ENCODE measurements around the gene PIK3C2G. TPM values are rescaled to one million over a fixed set of nuclear protein-coding genes. Genes with fewer than 3 reads are reported as not detected.
"Not testable (repeated sequence)": the region's sequence is repeated elsewhere in the genome, so short reads cannot be mapped to it uniquely, and the experiment has no call there.

PIK3C2G gene
- polyA plus RNA-seq, 4 donors: 0.52 to 6.8 (median 2.7) TPM

DNA sequence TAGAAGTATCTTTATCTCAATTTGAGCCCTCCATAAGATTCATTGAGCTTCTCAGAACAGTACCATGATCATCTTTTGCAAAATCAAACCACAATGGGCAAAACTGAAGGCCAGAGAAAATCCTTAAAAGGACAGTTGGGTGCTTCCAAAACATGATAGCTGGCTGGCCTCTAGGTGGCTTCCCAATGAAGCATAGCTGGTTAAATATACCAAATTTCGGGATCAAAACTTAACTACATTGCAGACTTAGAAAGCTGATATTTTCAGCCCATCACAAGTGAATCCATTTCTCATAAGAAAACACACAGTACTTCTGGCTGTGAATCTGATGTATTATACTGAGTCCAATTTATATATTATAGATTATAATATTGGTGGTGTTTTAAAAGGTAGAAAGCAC, 15.3 kb upstream of the PIK3C2G start:
- WGBS, 3 donors: 79 to 87% (median 86%) methylated on average over 1 of the region's 1 CpG
- H3K4me1 ChIP-seq (ENCODE audit: control insufficient read depth in 3 of 3, insufficient read depth in 2 of 3, low read depth in 1 of 3, low read length in 2 of 3): no peaks in the 10 kb centered on the region
- H3K27me3 ChIP-seq (ENCODE audit: control insufficient read depth in 3 of 3, insufficient read depth in 3 of 3, low read length in 3 of 3): no peaks in the 10 kb centered on the region
- H3K9me3 ChIP-seq (ENCODE audit: control insufficient read depth in 2 of 2, insufficient read depth in 1 of 2, low read depth in 1 of 2, low read length in 1 of 2): no peaks in the 10 kb centered on the region
- no peak overlapping the region for H3K27ac ChIP-seq (ENCODE audit: low read depth in 1 of 3, low read length in 2 of 3)
- H3K36me3 ChIP-seq (ENCODE audit: control insufficient read depth in 3 of 3, insufficient read depth in 2 of 3, low read depth in 1 of 3, low read length in 3 of 3): no peaks in the 10 kb centered on the region
- no peak overlapping the region for H3K4me3 ChIP-seq (ENCODE audit: low read depth in 1 of 3, low read length in 3 of 3)
- FAIRE-seq (no peak), DNase-seq (no peak)

DNA sequence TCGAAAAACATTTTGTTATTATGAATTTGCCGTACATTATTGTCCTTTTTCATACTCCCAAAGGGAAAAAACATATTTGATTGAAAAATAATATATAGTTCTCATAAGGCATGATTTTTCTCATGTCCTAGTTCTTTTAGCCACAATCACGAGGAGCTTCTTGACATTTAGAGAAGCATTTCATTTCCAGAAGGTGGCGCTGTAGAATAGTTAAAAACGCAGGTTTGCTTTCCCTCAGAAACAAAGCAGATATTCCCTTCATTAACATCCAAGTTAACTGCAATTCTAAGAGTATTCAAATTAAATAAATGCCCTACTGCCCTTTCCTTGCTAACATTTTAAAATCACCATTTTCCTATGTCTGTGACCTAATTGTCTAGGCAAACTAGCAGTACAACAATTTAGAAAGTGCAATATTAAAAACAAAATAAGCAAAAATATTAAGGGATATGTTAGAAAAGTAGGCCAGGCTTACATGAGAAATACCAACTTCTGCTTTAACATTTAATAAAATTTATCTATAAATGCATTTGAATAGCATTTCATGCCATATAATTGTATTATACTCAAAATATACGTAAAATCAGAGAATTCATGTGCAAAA, 10.9 kb upstream of the PIK3C2G start:
- Histone ChIP-seq H3K27ac (ENCODE audit: low read depth in 1 of 3, low read length in 2 of 3) (no peak overlapping the region), H3K4me3 (ENCODE audit: low read depth in 1 of 3, low read length in 3 of 3) (no peak overlapping the region), H3K36me3 (ENCODE audit: control insufficient read depth in 3 of 3, insufficient read depth in 2 of 3, low read depth in 1 of 3, low read length in 3 of 3) (no peaks in the 10 kb centered on the region), H3K9me3 (ENCODE audit: control insufficient read depth in 2 of 2, insufficient read depth in 1 of 2, low read depth in 1 of 2, low read length in 1 of 2) (no peaks in the 10 kb centered on the region), H3K27me3 (ENCODE audit: control insufficient read depth in 3 of 3, insufficient read depth in 3 of 3, low read length in 3 of 3) (no peaks in the 10 kb centered on the region), H3K4me1 (ENCODE audit: control insufficient read depth in 3 of 3, insufficient read depth in 2 of 3, low read depth in 1 of 3, low read length in 2 of 3) (peaks cover 0 to 12% (median 0%) of the 10 kb centered on the region in 3 donors)
- peak; percentile 76 to 81 for DNase-seq
- 23 to 24% (median 24%) methylated on average over 6 of the region's 6 CpGs for WGBS, 3 donors
- no peak for FAIRE-seq

DNA sequence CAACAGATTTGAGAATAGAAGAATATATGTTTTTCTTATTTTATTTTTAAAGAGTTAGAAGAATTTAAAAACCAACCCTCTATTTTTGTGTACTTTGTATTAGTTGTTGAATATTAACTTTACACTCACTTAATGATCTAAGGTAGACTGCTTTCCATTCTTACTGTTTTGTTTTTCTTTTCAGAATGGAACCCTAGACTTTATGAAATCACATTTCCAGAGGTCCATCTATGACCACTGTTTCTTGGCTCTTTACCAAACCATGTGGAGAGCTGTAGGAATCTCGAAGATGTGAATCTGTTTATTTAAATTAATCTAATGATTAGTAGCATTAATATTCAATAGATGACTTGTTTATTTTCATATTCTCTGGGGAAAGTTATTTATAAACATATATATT, 7.2 kb upstream of the PIK3C2G start:
- H3K4me3 ChIP-seq (ENCODE audit: low read depth in 1 of 3, low read length in 3 of 3): no peak overlapping the region
- DNase-seq (no peak), FAIRE-seq (no peak)
- peaks cover 0 to 15% (median 0%) of the 10 kb centered on the region in 3 donors for H3K4me1 ChIP-seq (ENCODE audit: control insufficient read depth in 3 of 3, insufficient read depth in 2 of 3, low read depth in 1 of 3, low read length in 2 of 3)
- H3K9me3 ChIP-seq (ENCODE audit: control insufficient read depth in 2 of 2, insufficient read depth in 1 of 2, low read depth in 1 of 2, low read length in 1 of 2): no peaks in the 10 kb centered on the region
- WGBS, 3 donors: 35 to 44% (median 37%) methylated on average over 1 of the region's 1 CpG
- no peaks in the 10 kb centered on the region for H3K27me3 ChIP-seq (ENCODE audit: control insufficient read depth in 3 of 3, insufficient read depth in 3 of 3, low read length in 3 of 3)
- H3K36me3 ChIP-seq (ENCODE audit: control insufficient read depth in 3 of 3, insufficient read depth in 2 of 3, low read depth in 1 of 3, low read length in 3 of 3): no peaks in the 10 kb centered on the region
- H3K27ac ChIP-seq (ENCODE audit: low read depth in 1 of 3, low read length in 2 of 3): peak overlapping the region in 1 of 3 donors; percentile 31

GRCh38 chr12:18255004-18255403, 6.3 kb upstream of the PIK3C2G start:
- FAIRE-seq; H3K4me3 ChIP-seq (ENCODE audit: low read depth in 1 of 3, low read length in 3 of 3); H3K36me3 ChIP-seq (ENCODE audit: control insufficient read depth in 3 of 3, insufficient read depth in 2 of 3, low read depth in 1 of 3, low read length in 3 of 3); H3K9me3 ChIP-seq (ENCODE audit: control insufficient read depth in 2 of 2, insufficient read depth in 1 of 2, low read depth in 1 of 2, low read length in 1 of 2); H3K27ac ChIP-seq (ENCODE audit: low read depth in 1 of 3, low read length in 2 of 3); H3K27me3 ChIP-seq (ENCODE audit: control insufficient read depth in 3 of 3, insufficient read depth in 3 of 3, low read length in 3 of 3); DNase-seq: not testable (repeated sequence)
- 78 to 95% (median 92%) methylated on average over 6 of the region's 6 CpGs for WGBS, 3 donors
- peaks cover 0 to 18% (median 0%) of the 10 kb centered on the region in 3 donors for H3K4me1 ChIP-seq (ENCODE audit: control insufficient read depth in 3 of 3, insufficient read depth in 2 of 3, low read depth in 1 of 3, low read length in 2 of 3)

DNA sequence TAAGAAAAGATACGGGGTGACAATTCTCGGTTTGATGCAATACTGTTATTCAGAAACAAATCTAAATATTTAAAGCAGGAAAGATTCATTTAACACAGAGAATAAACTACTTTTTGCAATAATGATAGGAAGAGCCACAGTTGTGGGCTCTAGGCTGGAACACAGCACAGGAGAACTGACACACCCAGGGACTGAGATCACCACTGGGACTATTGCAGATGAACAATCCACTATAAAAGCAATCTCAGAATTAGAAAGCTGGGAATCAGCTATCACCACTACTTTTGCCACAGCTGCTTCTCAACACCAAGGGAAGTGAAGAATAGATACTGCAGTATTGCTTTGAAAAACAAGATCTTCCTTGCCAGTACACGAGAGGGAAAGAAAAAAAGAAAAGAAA, 4.1 kb upstream of the PIK3C2G start:
- FAIRE-seq: no peak
- Histone ChIP-seq H3K4me3 (ENCODE audit: low read depth in 1 of 3, low read length in 3 of 3) (no peak overlapping the region), H3K9me3 (ENCODE audit: control insufficient read depth in 2 of 2, insufficient read depth in 1 of 2, low read depth in 1 of 2, low read length in 1 of 2) (no peaks in the 10 kb centered on the region), H3K4me1 (ENCODE audit: control insufficient read depth in 3 of 3, insufficient read depth in 2 of 3, low read depth in 1 of 3, low read length in 2 of 3) (peaks cover 0 to 18% (median 0%) of the 10 kb centered on the region in 3 donors), H3K36me3 (ENCODE audit: control insufficient read depth in 3 of 3, insufficient read depth in 2 of 3, low read depth in 1 of 3, low read length in 3 of 3) (no peaks in the 10 kb centered on the region), H3K27me3 (ENCODE audit: control insufficient read depth in 3 of 3, insufficient read depth in 3 of 3, low read length in 3 of 3) (no peaks in the 10 kb centered on the region), H3K27ac (ENCODE audit: low read depth in 1 of 3, low read length in 2 of 3) (no peak overlapping the region)
- WGBS, 3 donors: 78 to 81% (median 81%) methylated on average over 3 of the region's 3 CpGs
- peak in 1 of 2 donors; percentile 25 for DNase-seq

GRCh38 chr12:18258929-18259328, 2.4 kb upstream of the PIK3C2G start:
- WGBS, 3 donors: 24 to 58% (median 44%) methylated on average over 2 of the region's 2 CpGs
- H3K27ac ChIP-seq (ENCODE audit: low read depth in 1 of 3, low read length in 2 of 3): no peak overlapping the region

GRCh38 chr12:18259906-18260682, 1.2 kb upstream of the PIK3C2G start:
- DNase-seq: peak in 1 of 2 donors; percentile 61
- Histone ChIP-seq H3K27ac (ENCODE audit: low read depth in 1 of 3, low read length in 2 of 3) (no peak overlapping the region), H3K36me3 (ENCODE audit: control insufficient read depth in 3 of 3, insufficient read depth in 2 of 3, low read depth in 1 of 3, low read length in 3 of 3) (no peaks in the 10 kb centered on the region), H3K4me1 (ENCODE audit: control insufficient read depth in 3 of 3, insufficient read depth in 2 of 3, low read depth in 1 of 3, low read length in 2 of 3) (peaks cover 0 to 6% (median 0%) of the 10 kb centered on the region in 3 donors), H3K27me3 (ENCODE audit: control insufficient read depth in 3 of 3, insufficient read depth in 3 of 3, low read length in 3 of 3) (no peaks in the 10 kb centered on the region), H3K9me3 (ENCODE audit: control insufficient read depth in 2 of 2, insufficient read depth in 1 of 2, low read depth in 1 of 2, low read length in 1 of 2) (no peaks in the 10 kb centered on the region), H3K4me3 (ENCODE audit: low read depth in 1 of 3, low read length in 3 of 3) (no peak overlapping the region)
- no peak for FAIRE-seq
- WGBS, 3 donors: 17 to 68% (median 42%) methylated on average over 1 of the region's 1 CpG

More at GRCh38 chr12:18258929-18259328, 2.4 kb upstream of the PIK3C2G start:
- DNase-seq (no peak), FAIRE-seq (no peak)
- Histone ChIP-seq H3K9me3 (ENCODE audit: control insufficient read depth in 2 of 2, insufficient read depth in 1 of 2, low read depth in 1 of 2, low read length in 1 of 2) (no peaks in the 10 kb centered on the region), H3K27me3 (ENCODE audit: control insufficient read depth in 3 of 3, insufficient read depth in 3 of 3, low read length in 3 of 3) (no peaks in the 10 kb centered on the region), H3K4me3 (ENCODE audit: low read depth in 1 of 3, low read length in 3 of 3) (no peak overlapping the region), H3K4me1 (ENCODE audit: control insufficient read depth in 3 of 3, insufficient read depth in 2 of 3, low read depth in 1 of 3, low read length in 2 of 3) (peaks cover 0 to 11% (median 0%) of the 10 kb centered on the region in 3 donors), H3K36me3 (ENCODE audit: control insufficient read depth in 3 of 3, insufficient read depth in 2 of 3, low read depth in 1 of 3, low read length in 3 of 3) (no peaks in the 10 kb centered on the region)

- peaks cover 0 to 6% (median 0%) of the 10 kb centered on the region in 3 donors for H3K4me1 ChIP-seq (ENCODE audit: control insufficient read depth in 3 of 3, insufficient read depth in 2 of 3, low read depth in 1 of 3, low read length in 2 of 3)
- DNase-seq: no peak
- FAIRE-seq: no peak
- H3K4me3 ChIP-seq (ENCODE audit: low read depth in 1 of 3, low read length in 3 of 3): no peak overlapping the region
- no peak overlapping the region for H3K27ac ChIP-seq (ENCODE audit: low read depth in 1 of 3, low read length in 2 of 3)
- H3K9me3 ChIP-seq (ENCODE audit: control insufficient read depth in 2 of 2, insufficient read depth in 1 of 2, low read depth in 1 of 2, low read length in 1 of 2): no peaks in the 10 kb centered on the region
- WGBS, 3 donors: 92 to 97% (median 94%) methylated on average over 5 of the region's 5 CpGs
- no peaks in the 10 kb centered on the region for H3K27me3 ChIP-seq (ENCODE audit: control insufficient read depth in 3 of 3, insufficient read depth in 3 of 3, low read length in 3 of 3)
- no peaks in the 10 kb centered on the region for H3K36me3 ChIP-seq (ENCODE audit: control insufficient read depth in 3 of 3, insufficient read depth in 2 of 3, low read depth in 1 of 3, low read length in 3 of 3)
Measured at GRCh38 chr12:18261906-18262305, 588 bp downstream of the PIK3C2G start.
